Measurements from ENCODE around the gene RSU1.

Gene RSU1

GRCh38 chr10:16735671-16736070 lies 81.6 kb downstream of the RSU1 start:
- DNase-seq: no peak

GRCh38 chr10:16732376-16732775 lies 84.8 kb downstream of the RSU1 start:
- DNase-seq: no peak

- DNase-seq: no peak
Observed at GRCh38 chr10:16728266-16728665, 89.0 kb downstream of the RSU1 start.

- DNase-seq: no peak
Observed at GRCh38 chr10:16727666-16728065, 89.6 kb downstream of the RSU1 start.

GRCh38 chr10:16724509-16724908 lies 92.7 kb downstream of the RSU1 start:
- no peak for DNase-seq

GRCh38 chr10:16720812-16721211 lies 96.4 kb downstream of the RSU1 start:
- DNase-seq: no peak

- DNase-seq: no peak
Observed at GRCh38 chr10:16717622-16718395, 99.4 kb downstream of the RSU1 start.

- no peak for DNase-seq
Observed at GRCh38 chr10:16716051-16716450, 101.2 kb downstream of the RSU1 start.

- no peak for DNase-seq
Observed at GRCh38 chr10:16713290-16713689, 103.9 kb downstream of the RSU1 start.

GRCh38 chr10:16712883-16713282 lies 104.3 kb downstream of the RSU1 start:
- DNase-seq: no peak

- no peak for DNase-seq
Observed at GRCh38 chr10:16700331-16700730, 116.9 kb downstream of the RSU1 start.

GRCh38 chr10:16699435-16700057 lies 117.7 kb downstream of the RSU1 start:
- DNase-seq: no peak

GRCh38 chr10:16698461-16698860 lies 118.8 kb downstream of the RSU1 start:
- no peak for DNase-seq

- DNase-seq: no peak
Observed at GRCh38 chr10:16690417-16690816, 126.8 kb downstream of the RSU1 start.

- no peak for DNase-seq
Observed at GRCh38 chr10:16689696-16690095, 127.5 kb downstream of the RSU1 start.

GRCh38 chr10:16689227-16689626 lies 128.0 kb downstream of the RSU1 start:
- no peak for DNase-seq

- no peak for DNase-seq
Observed at GRCh38 chr10:16686054-16686902, 130.9 kb downstream of the RSU1 start.

GRCh38 chr10:16685551-16685950 lies 131.7 kb downstream of the RSU1 start:
- no peak for DNase-seq

- no peak for DNase-seq
Observed at GRCh38 chr10:16681521-16681920, 135.7 kb downstream of the RSU1 start.

GRCh38 chr10:16679511-16679910 lies 137.7 kb downstream of the RSU1 start:
- no peak for DNase-seq

GRCh38 chr10:16675334-16675733 lies 141.9 kb downstream of the RSU1 start:
- no peak for DNase-seq

GRCh38 chr10:16674147-16674703 lies 143.0 kb downstream of the RSU1 start:
- no peak for DNase-seq

- DNase-seq: no peak
Observed at GRCh38 chr10:16673443-16673842, 143.8 kb downstream of the RSU1 start.
